Cardiac fibroblast (primary cell): ENCODE results near the gene HMGB1.
A peak's percentile ranks its signal among the peaks of the same experiment; 100 is the strongest.

Experiments used
- DNase-seq, 2 donors: peaks; one replicate each; pipeline versions ENCODE4 v3.0.0 to v3.0.0-alpha.2; 2010; ENCODE audit warnings: low read depth in 2 of 2
- H3K4me3 ChIP-seq, 2 donors: replicated peaks in 1 of 2; 1 replicate in 1 of 2; 2 replicates in 1 of 2; pipeline ENCODE4 v1.5.1; 2011; ENCODE audit warnings: low read depth in 2 of 2, low read length in 2 of 2, mild to moderate bottlenecking in 2 of 2, moderate library complexity in 1 of 2
- CTCF ChIP-seq: IDR thresholded peaks from one replicate; pipeline ENCODE4 v1.5.1; 2011; ENCODE audit warnings: low read depth, mild to moderate bottlenecking, low read length, inconsistent platforms

Gene HMGB1

GRCh38 chr13:30499338-30499737 lies 33.6 kb upstream of the HMGB1 start:
- no peak for DNase-seq
- no peak overlapping the region for H3K4me3 ChIP-seq
- no peak for TF ChIP-seq CTCF

GRCh38 chr13:30496147-30496546 lies 30.4 kb upstream of the HMGB1 start:
- no peak for TF ChIP-seq CTCF
- H3K4me3 ChIP-seq = no peak overlapping the region
- no peak for DNase-seq

- no peak for TF ChIP-seq CTCF
- DNase-seq = no peak
- H3K4me3 ChIP-seq = no peak overlapping the region
Observed at GRCh38 chr13:30495746-30496145, 30.0 kb upstream of the HMGB1 start.

GRCh38 chr13:30493658-30494381 lies 28.1 kb upstream of the HMGB1 start:
- H3K4me3 ChIP-seq = no peak overlapping the region
- no peak for DNase-seq
- TF ChIP-seq CTCF = no peak

GRCh38 chr13:30487075-30487470 lies 21.3 kb upstream of the HMGB1 start:
- no peak for TF ChIP-seq CTCF
- H3K4me3 ChIP-seq = no peak overlapping the region
- DNase-seq = no peak

GRCh38 chr13:30486230-30487074 lies 20.7 kb upstream of the HMGB1 start:
- no peak overlapping the region for H3K4me3 ChIP-seq
- TF ChIP-seq CTCF = no peak
- DNase-seq = peak in 1 of 2 donors; percentile 7
